AG08396 (cell line): ENCODE results near the gene TMEM63A.
"Not testable (repeated sequence)": the region's sequence is repeated elsewhere in the genome, so short reads cannot be mapped to it uniquely, and the experiment has no call there.

Experiments used
- DNase-seq: peaks from one replicate; pipeline ENCODE4 v3.0.0; 2012; ENCODE audit warnings: low spot score, mixed read lengths

TMEM63A gene

GRCh38 chr1:225908773-225909172, 26.6 kb upstream of the TMEM63A start:
- DNase-seq = no peak

GRCh38 chr1:225908013-225908640, 25.9 kb upstream of the TMEM63A start:
- no peak for DNase-seq

GRCh38 chr1:225907341-225907740, 25.2 kb upstream of the TMEM63A start:
- no peak for DNase-seq

GRCh38 chr1:225906467-225906866, 24.3 kb upstream of the TMEM63A start:
- no peak for DNase-seq

DNA sequence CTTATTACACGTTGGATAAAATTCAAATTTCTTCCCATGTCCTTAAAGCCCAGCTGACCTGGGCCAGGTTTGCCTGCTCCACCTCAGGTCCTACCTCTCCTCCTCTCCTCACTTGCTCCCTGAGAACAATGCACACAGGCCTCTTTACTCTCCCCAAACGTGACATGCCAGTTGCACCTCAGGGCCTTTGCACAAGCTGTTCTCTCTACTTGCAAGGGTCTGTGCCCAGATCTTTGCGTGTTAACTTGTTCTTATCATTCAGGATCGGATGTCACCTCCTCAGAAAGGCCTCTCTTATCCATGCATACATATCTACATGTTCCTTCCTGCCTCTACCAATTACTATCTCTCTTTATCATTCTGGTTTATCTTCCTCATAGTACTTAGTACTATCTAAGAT, 21.4 kb upstream of the TMEM63A start:
- no peak for DNase-seq

- DNase-seq = no peak
These were observed 17.1 kb upstream of the TMEM63A start for GRCh38 chr1:225899044-225899925.

DNA sequence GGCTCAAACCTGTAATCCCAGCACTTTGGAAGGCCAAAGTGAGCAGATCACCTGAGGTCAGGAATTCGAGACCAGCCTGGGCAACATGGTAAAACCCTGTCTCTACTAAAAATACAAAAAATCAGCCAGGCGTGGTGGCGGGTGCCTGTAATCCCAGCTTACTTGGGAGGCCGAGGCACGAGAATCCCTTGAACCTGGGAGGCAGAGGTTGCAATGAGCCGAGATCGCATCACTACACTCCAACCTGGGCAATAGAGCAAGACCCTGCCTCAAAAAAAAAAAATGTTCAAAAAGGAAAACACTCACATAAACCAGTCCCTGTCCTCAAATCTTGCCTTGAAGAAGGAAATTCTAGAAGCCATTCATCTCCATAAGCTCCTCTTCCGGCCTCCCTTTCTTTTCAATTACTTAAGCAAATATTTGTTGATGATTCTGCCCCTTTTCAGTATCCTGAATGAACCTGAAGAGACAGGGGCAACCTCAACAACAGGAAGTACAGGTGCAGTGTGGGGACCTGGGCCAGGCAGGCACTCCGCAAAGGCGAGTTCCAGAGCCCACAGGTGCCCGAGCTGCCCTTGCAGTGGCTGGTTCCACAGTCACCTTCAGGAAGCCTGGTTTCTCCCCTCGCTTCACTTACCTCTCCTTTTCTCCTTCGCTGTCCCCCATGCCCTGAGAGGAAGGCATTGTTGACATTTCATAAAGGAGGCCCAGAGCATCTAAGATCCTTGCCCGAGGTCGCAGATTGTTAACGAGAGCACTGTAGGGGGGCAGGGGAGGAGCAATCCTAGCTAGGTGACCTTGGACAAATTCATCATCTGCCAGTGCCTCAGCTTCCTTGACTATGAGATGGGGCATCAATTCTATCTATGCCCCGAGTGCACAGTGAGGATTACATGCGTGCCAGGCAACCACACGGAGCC, 15.7 kb upstream of the TMEM63A start:
- no peak for DNase-seq

- DNase-seq = no peak
These were observed 14.9 kb upstream of the TMEM63A start for GRCh38 chr1:225896937-225897549.

GRCh38 chr1:225896494-225896893, 14.3 kb upstream of the TMEM63A start:
- no peak for DNase-seq

DNA sequence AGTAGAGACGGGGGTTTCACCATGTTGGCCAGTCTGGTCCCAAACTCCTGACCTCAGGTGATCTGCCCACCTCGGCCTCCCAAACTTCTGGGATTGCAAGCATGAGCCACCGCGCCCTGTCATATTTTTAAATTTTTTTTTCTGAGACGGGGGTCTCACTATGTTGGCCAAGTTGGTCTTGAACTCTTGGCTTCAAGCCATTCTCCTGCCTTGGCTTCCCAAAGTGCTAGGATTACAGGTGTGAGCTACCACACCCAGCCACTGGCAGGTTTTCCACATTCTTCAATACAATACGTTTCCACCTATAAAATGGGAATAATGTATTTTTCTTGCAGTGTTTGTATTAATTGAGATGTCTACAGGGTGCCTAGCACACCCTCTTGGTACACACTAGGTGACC, 10.1 kb upstream of the TMEM63A start:
- no peak for DNase-seq

- DNase-seq = no peak
These were observed 9.2 kb upstream of the TMEM63A start for GRCh38 chr1:225891229-225891972.

GRCh38 chr1:225890346-225891228, 8.4 kb upstream of the TMEM63A start:
- no peak for DNase-seq

GRCh38 chr1:225889743-225890142, 7.6 kb upstream of the TMEM63A start:
- no peak for DNase-seq

DNA sequence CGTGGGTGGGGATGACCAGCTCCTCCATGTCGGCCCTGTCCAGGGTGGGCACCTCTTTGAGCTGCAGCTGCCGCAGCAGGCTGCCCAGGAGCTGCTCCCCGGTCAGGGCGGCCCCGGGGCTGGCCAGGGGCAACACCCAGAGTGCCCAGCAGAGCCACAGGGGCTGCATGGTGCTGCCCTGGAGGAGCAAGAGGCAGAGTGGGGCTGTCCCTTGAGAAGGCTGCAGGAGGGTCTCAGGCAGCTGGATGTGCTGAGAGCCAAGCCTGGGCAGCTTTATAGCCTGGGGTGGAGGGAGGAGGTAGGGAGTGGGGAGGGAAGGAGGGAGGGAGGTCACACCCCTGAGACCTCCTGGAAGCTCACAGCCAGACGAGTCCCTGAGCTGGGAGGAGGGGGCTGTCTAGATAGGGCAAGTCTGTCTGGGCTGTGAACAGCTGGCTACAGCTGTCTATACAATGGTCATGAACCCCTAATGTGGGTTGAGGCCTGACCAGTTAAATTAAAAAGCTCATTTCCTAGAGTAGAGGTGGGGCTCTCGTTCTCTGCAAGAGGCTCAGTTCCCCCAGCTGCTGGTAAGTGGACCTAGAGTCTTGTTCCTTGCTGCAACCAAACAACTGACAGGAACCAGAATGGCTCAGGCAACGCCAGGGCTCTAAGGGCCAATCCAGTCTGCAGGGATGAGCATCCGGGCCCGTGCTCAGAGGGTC, 6.9 kb upstream of the TMEM63A start, which contains the start of gene LEFTY1:
Gene LEFTY1, minus strand, starts transcription at position 249 of the 704 bp plus-strand sequence. Its CDS starts 80 bp downstream, at position 169.
- no peak for DNase-seq

- DNase-seq = no peak
These were observed 6.2 kb upstream of the TMEM63A start for GRCh38 chr1:225888289-225888897.

- not testable (repeated sequence) for DNase-seq
These were observed 5.5 kb upstream of the TMEM63A start for GRCh38 chr1:225887554-225888288.

GRCh38 chr1:225887030-225887314, 4.8 kb upstream of the TMEM63A start:
- DNase-seq = no peak
